Measurements from ENCODE around the gene ARHGAP11A. TPM values are rescaled to one million over a fixed set of nuclear protein-coding genes. Genes with fewer than 3 reads are reported as not detected.
A peak's percentile ranks its signal among the peaks of the same experiment; 100 is the strongest.

Gene ARHGAP11A
- total and polyA plus RNA-seq, 2 of the 13 experiments (the other 11 are each of a cell fraction or from before 2014, with no cell fraction given): 5.1 to 46.3 TPM

GRCh38 chr15:32677238-32677750 lies 62.0 kb downstream of the ARHGAP11A start (continued):
- TF ChIP-seq FOXP4 (CRISPR knock-in tag; IDR thresholded peaks at IDR 0.05): peak; percentile 89
- TF ChIP-seq CEBPB (IDR thresholded peaks at IDR 0.05; ENCODE audit: borderline replicate concordance, low read depth, low read length): peak; percentile 95
- no peak for TF ChIP-seq ZNF674 (CRISPR knock-in tag; IDR thresholded peaks at IDR 0.05; ENCODE audit: low read depth)
- peak; percentile 97 for TF ChIP-seq ARID3A (IDR thresholded peaks at IDR 0.05; ENCODE audit: low read depth, low read length)
- peak; percentile 46; the same call in 1 of the 2 replicates for TF ChIP-seq ZNF362 (CRISPR knock-in tag; IDR thresholded peaks at IDR 0.05; ENCODE audit: borderline replicate concordance)
- no peak for TF ChIP-seq ZNF552 (CRISPR knock-in tag; IDR thresholded peaks at IDR 0.05; ENCODE audit: borderline replicate concordance)
- peak; percentile 79 for TF ChIP-seq ISL2 (CRISPR knock-in tag; IDR thresholded peaks at IDR 0.05)
- no peak for TF ChIP-seq ZNF354B (CRISPR knock-in tag; IDR thresholded peaks at IDR 0.05)
- TF ChIP-seq ZNF414 (CRISPR knock-in tag; IDR thresholded peaks at IDR 0.05): no peak
- TF ChIP-seq THRA (CRISPR knock-in tag; IDR thresholded peaks at IDR 0.05; ENCODE audit: borderline replicate concordance): peak; percentile 28; the same call in 1 of the 2 replicates
- peak; percentile 92 for TF ChIP-seq TBX2 (CRISPR knock-in tag; IDR thresholded peaks at IDR 0.05; ENCODE audit: borderline replicate concordance)
- TF ChIP-seq ATF4 (CRISPR knock-in tag; IDR thresholded peaks at IDR 0.05): peak in 1 of 2 experiments; percentile 96; a peak in 2 of 4 replicates
- TF ChIP-seq TAF15 (IDR thresholded peaks at IDR 0.05; ENCODE audit: low read depth, low read length, poor library complexity, severe bottlenecking): no peak

Data from HepG2 (cell line).